Measurements from ENCODE around the gene PARD3B. TPM values are rescaled to one million over a fixed set of nuclear protein-coding genes. Genes with fewer than 3 reads are reported as not detected.

The PARD3B gene
- total RNA-seq, 4 donors from 2014 or later: 6.5 to 17.3 (median 12.7) TPM

DNA sequence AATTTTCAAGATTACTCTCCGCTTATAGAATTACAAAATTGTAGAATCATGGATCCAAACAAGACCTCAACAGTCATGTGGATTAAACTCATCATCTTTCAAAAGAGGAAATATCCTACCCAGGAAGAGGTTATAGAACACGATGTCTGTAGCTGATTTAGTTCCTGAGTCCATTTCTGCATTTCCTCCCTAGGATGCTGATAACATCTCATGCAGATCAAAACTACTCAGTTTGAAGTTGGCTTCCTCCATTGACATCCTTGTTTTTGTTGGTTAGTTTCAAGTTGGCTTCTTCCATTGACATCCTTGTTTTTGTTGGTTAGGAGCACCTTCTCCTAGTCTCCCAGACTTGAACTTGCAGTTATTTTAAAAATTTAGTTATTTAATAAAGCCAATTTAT, 147.5 kb downstream of the PARD3B start:
- no peak for DNase-seq (ENCODE audit: low spot score in 2 of 2)
- no peak overlapping the region for H3K4me3 ChIP-seq (ENCODE audit: low read depth, poor library complexity, severe bottlenecking)
- 77 to 83% methylated on average over 2 of the region's 2 CpGs for WGBS, 2 donors
- intact Hi-C loops (cut with DNase I; ENCODE audit: low total_unique reads): loop anchor here (10.0 kb wide), 1 partner anchor 368 kb away; no protein-coding TSS in a partner anchor
- TF ChIP-seq, protein P1, sequence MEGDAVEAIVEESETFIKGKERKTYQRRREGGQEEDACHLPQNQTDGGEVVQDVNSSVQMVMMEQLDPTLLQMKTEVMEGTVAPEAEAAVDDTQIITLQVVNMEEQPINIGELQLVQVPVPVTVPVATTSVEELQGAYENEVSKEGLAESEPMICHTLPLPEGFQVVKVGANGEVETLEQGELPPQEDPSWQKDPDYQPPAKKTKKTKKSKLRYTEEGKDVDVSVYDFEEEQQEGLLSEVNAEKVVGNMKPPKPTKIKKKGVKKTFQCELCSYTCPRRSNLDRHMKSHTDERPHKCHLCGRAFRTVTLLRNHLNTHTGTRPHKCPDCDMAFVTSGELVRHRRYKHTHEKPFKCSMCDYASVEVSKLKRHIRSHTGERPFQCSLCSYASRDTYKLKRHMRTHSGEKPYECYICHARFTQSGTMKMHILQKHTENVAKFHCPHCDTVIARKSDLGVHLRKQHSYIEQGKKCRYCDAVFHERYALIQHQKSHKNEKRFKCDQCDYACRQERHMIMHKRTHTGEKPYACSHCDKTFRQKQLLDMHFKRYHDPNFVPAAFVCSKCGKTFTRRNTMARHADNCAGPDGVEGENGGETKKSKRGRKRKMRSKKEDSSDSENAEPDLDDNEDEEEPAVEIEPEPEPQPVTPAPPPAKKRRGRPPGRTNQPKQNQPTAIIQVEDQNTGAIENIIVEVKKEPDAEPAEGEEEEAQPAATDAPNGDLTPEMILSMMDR (IDR thresholded peaks at IDR 0.05): no peak
- TF ChIP-seq POLR2A (IDR thresholded peaks at IDR 0.05): no peak

DNA sequence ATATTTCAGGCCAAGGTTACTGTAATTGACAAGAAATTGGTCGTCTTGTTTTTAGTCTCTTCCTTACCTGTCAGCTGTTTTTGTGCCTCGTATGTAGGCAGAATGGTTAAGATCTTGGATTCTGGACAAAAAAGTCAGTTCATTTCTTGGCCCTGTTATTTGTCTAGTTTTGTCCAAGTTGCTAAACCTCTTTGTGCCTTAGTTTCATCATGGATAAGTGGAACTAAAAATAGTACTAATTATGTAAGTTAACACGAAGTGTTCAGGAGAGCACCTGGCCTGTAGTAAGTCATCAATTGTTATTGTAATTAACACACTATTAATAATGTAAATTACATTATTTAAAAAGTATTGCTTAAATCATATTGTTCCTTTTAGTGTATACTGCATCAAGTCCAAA, 148.0 kb downstream of the PARD3B start:
- H3K4me3 ChIP-seq (ENCODE audit: low read depth, poor library complexity, severe bottlenecking): no peak overlapping the region
- WGBS, 2 donors: 38 to 44% methylated on average over 3 of the region's 3 CpGs
- TF ChIP-seq, protein P1 (IDR thresholded peaks at IDR 0.05): no peak
- no peak for TF ChIP-seq POLR2A (IDR thresholded peaks at IDR 0.05)
- no peak for DNase-seq (ENCODE audit: low spot score in 2 of 2)
- intact Hi-C loops (cut with DNase I; ENCODE audit: low total_unique reads): loop anchor here (10.0 kb wide), 1 partner anchor 368 kb away; no protein-coding TSS in a partner anchor

DNA sequence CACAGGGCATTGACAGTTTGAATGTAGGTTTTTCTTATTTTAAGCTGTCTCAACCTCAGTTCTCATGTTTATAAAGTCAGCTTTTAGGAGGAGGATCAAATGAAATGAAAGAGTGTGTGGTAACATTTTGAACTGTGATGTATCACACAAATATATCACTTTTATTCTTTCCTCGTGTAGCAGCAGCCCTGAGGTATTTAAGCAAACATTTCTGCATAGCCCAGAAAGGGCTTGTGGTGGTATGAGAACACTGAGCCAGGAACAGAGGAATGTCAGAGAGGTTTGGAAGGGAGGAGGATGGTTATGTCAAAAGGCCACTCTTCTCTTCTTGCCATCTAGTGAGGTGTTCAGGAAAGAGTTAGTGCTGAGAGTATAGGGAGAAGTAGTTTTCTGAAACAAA, 150.2 kb downstream of the PARD3B start:
- no peak for DNase-seq (ENCODE audit: low spot score in 2 of 2)
- TF ChIP-seq, protein P1 (IDR thresholded peaks at IDR 0.05): no peak
- TF ChIP-seq POLR2A (IDR thresholded peaks at IDR 0.05): no peak
- no peak overlapping the region for H3K4me3 ChIP-seq (ENCODE audit: low read depth, poor library complexity, severe bottlenecking)
- intact Hi-C loops (cut with DNase I; ENCODE audit: low total_unique reads): loop anchor here (10.0 kb wide), 1 partner anchor 371 kb away; no protein-coding TSS in a partner anchor
- 55 to 69% methylated on average over 1 of the region's 1 CpG for WGBS, 2 donors

DNA sequence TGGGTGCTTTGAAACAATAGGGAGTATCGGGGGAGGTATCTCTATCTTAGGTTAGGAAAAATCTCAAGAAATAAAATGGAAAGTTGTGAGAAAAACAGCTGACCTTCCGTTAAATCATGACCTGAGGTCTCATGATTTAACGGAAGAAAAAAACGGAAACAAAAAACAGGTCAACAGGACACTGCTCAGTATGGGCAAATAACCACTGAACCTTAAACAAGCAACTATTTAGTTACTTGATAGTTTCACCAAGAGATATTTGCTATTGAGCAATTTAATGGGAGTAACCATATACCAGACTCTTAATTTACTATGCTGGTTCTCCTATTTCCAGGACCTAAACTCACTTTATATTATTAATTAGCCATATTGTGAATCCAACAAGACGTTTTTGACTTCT, 150.8 kb downstream of the PARD3B start:
- no peak for DNase-seq (ENCODE audit: low spot score in 2 of 2)
- intact Hi-C loops (cut with DNase I; ENCODE audit: low total_unique reads): loop anchor here (10.0 kb wide), 1 partner anchor 371 kb away; no protein-coding TSS in a partner anchor
- TF ChIP-seq POLR2A (IDR thresholded peaks at IDR 0.05): no peak
- TF ChIP-seq, protein P1 (IDR thresholded peaks at IDR 0.05): no peak
- no peak overlapping the region for H3K4me3 ChIP-seq (ENCODE audit: low read depth, poor library complexity, severe bottlenecking)
- 92 to 94% methylated on average over 5 of the region's 5 CpGs for WGBS, 2 donors

DNA sequence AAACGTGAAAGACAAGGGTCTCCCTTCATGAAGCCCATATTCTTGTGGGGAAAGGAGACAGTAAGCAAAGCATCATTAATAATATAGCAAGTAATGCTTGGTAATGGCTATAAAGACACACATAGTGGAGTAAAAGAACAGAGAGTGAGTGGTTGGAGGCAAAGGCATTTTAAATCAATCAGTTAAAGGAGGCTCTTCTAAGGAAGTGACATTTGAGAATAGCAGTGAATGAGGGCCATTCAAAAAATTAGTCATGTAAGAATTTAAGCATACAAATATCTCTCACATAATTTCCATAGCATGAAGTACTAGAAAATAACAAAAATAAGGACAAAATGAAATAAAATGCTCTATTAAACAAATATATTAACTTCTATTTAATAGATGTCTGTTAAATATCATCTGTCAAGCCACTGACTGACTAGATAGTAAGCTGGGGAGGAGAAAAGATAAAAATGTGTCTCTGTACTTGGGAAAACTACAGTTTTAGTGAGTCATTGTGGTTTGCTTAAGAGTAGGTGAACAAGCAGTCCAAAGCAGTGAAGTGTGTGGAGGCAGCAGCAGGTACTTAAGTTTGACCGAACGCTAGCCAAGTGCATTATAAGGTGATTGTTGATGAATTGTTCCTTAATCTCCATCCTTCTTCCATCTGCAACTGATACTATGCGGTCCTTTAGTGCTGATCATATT, 160.1 kb downstream of the PARD3B start:
- intact Hi-C loops (cut with DNase I; ENCODE audit: low total_unique reads): no loop called here
- TF ChIP-seq POLR2A (IDR thresholded peaks at IDR 0.05): no peak
- TF ChIP-seq, protein P1 (IDR thresholded peaks at IDR 0.05): no peak
- WGBS, 2 donors: 71 to 86% methylated on average over 4 of the region's 4 CpGs
- no peak for DNase-seq (ENCODE audit: low spot score in 2 of 2)
- H3K4me3 ChIP-seq (ENCODE audit: low read depth, poor library complexity, severe bottlenecking): no peak overlapping the region

Data from lower leg skin (tissue), 4 donors.